MM.1S (cell line): ENCODE measurements around the gene FAM117B.

ENCODE experiments used
- DNase-seq: peaks from one replicate; pipeline ENCODE4 v3.0.0-alpha.2; 2015
- H2AFZ ChIP-seq: fragments of 300-600 bp; sonication (generic); 2 replicates; pipeline ENCODE4 v1.6.0; 2016; ENCODE audit warnings: antibody characterized with exemption, low read length
- H3F3A ChIP-seq: fragments of 300-600 bp; sonication (generic); 2 replicates; pipeline ENCODE4 v1.6.1; 2016; ENCODE audit warnings: mild to moderate bottlenecking, antibody characterized with exemption, low read length, moderate library complexity, mixed read lengths; ENCODE audit not compliant: insufficient read depth
- H3K27ac ChIP-seq: fragments of 300-600 bp; sonication (generic); 2 replicates; pipeline ENCODE4 v1.5.1; 2016; ENCODE audit warnings: mild to moderate bottlenecking, low read length
- H3K27me3 ChIP-seq: fragments of 300-600 bp; sonication (generic); replicated peaks from 2 replicates; pipeline ENCODE4 v1.6.0; 2016; ENCODE audit warnings: low read length; ENCODE audit not compliant: insufficient read depth
- H3K36me3 ChIP-seq: fragments of 300-600 bp; sonication (generic); replicated peaks from 2 replicates; pipeline ENCODE4 v1.6.1; 2016; ENCODE audit warnings: mild to moderate bottlenecking, low read length, mixed read lengths; ENCODE audit not compliant: insufficient read depth
- H3K4me1 ChIP-seq: fragments of 300-600 bp; sonication (generic); 2 replicates; pipeline ENCODE4 v1.6.1; 2016; ENCODE audit warnings: low read length, mixed read lengths
- H3K4me2 ChIP-seq: fragments of 300-600 bp; sonication (generic); 2 replicates; pipeline ENCODE4 v1.6.0; 2016; ENCODE audit warnings: low read depth, low read length
- H3K4me3 ChIP-seq: fragments of 300-600 bp; sonication (generic); 2 replicates; pipeline ENCODE4 v1.5.1; 2016; ENCODE audit warnings: low read length, mixed read lengths
- H3K79me2 ChIP-seq: fragments of 300-600 bp; sonication (generic); 2 replicates; pipeline ENCODE4 v1.6.1; 2016; ENCODE audit warnings: mixed run types, low read length, mixed read lengths
- H3K9ac ChIP-seq: fragments of 300-600 bp; sonication (generic); 2 replicates; pipeline ENCODE4 v1.6.1; 2016; ENCODE audit warnings: low read length, mixed read lengths
- H3K9me2 ChIP-seq: fragments of 300-600 bp; sonication (generic); replicated peaks from 2 replicates; pipeline ENCODE4 v1.6.1; 2016; ENCODE audit warnings: mild to moderate bottlenecking, low read length, mixed read lengths; ENCODE audit not compliant: insufficient read depth
- H3K9me3 ChIP-seq: fragments of 300-600 bp; sonication (generic); replicated peaks from 2 replicates; pipeline ENCODE4 v1.6.1; 2016; ENCODE audit warnings: mild to moderate bottlenecking, low read length, mixed read lengths; ENCODE audit not compliant: insufficient read depth
- H4K20me1 ChIP-seq: fragments of 300-600 bp; sonication (generic); 2 replicates; pipeline ENCODE4 v1.6.1; 2016; ENCODE audit warnings: mild to moderate bottlenecking, low read length, moderate library complexity, mixed read lengths; ENCODE audit not compliant: insufficient read depth
- EZH2 ChIP-seq: fragments of 300-600 bp; sonication (generic); optimal IDR thresholded peaks from 2 replicates; pipeline ENCODE3; 2017; ENCODE audit warnings: low read depth, mild to moderate bottlenecking, antibody characterized with exemption, low read length, mixed read lengths
- EZH2phosphoT487 ChIP-seq: fragments of 300-600 bp; sonication (generic); IDR thresholded peaks from 2 replicates; pipeline ENCODE4 v1.6.1; 2018; ENCODE audit warnings: antibody characterized with exemption, low read length
- TF ChIP-seq, protein P1 (sequence below): fragments of 300-600 bp; sonication (generic); IDR thresholded peaks from 2 replicates; pipeline ENCODE4 v1.5.1; 2016; ENCODE audit warnings: antibody characterized with exemption, low read length, mixed read lengths

FAM117B gene

GRCh38 chr2:202638721-202639120 is 4.0 kb downstream of the FAM117B start:
- no peaks in the 10 kb centered on the region for H3K9me3 ChIP-seq
- H3K79me2 ChIP-seq, result peaks cover 6% of the 10 kb centered on the region; the same call in 1 of the 2 replicates
- no peak for TF ChIP-seq EZH2phosphoT487
- TF ChIP-seq EZH2, result no peak
- TF ChIP-seq, protein P1, sequence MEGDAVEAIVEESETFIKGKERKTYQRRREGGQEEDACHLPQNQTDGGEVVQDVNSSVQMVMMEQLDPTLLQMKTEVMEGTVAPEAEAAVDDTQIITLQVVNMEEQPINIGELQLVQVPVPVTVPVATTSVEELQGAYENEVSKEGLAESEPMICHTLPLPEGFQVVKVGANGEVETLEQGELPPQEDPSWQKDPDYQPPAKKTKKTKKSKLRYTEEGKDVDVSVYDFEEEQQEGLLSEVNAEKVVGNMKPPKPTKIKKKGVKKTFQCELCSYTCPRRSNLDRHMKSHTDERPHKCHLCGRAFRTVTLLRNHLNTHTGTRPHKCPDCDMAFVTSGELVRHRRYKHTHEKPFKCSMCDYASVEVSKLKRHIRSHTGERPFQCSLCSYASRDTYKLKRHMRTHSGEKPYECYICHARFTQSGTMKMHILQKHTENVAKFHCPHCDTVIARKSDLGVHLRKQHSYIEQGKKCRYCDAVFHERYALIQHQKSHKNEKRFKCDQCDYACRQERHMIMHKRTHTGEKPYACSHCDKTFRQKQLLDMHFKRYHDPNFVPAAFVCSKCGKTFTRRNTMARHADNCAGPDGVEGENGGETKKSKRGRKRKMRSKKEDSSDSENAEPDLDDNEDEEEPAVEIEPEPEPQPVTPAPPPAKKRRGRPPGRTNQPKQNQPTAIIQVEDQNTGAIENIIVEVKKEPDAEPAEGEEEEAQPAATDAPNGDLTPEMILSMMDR, result no peak
- H4K20me1 ChIP-seq, result no peaks in the 10 kb centered on the region
- H3K4me3 ChIP-seq, result no peak overlapping the region
- no peak for DNase-seq
- no peaks in the 10 kb centered on the region for H3K36me3 ChIP-seq
- peaks cover 9% of the 10 kb centered on the region; the same call in 1 of the 2 replicates for H3F3A ChIP-seq
- no peak overlapping the region for H3K9ac ChIP-seq
- no peaks in the 10 kb centered on the region for H3K27me3 ChIP-seq
- no peaks in the 10 kb centered on the region for H3K9me2 ChIP-seq
- H3K4me1 ChIP-seq, result peaks cover 12% of the 10 kb centered on the region
- H2AFZ ChIP-seq, result no peak overlapping the region
- H3K27ac ChIP-seq, result no peak overlapping the region
- no peak overlapping the region for H3K4me2 ChIP-seq

DNA sequence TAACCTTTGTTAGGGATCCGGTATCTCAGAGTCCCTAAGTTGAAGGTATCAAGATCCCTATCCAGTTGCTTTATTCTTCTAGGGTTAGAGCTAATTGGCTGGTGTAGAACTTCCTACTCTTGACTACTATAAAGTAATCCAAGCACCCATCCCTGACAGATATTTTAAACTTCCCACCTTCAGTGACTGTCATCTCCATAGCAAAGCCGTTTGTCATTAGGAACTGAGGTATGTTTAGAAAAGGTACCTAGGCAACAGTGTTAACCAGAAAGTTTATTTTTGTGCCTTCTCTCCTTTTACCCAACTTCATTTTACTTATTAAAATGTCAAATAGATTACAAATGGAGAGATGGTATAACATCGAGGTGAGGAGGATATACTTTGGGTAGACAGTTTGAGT is 4.5 kb downstream of the FAM117B start:
- H3K9me3 ChIP-seq, result no peaks in the 10 kb centered on the region
- no peak overlapping the region for H3K27ac ChIP-seq
- no peak overlapping the region for H2AFZ ChIP-seq
- H3K9me2 ChIP-seq, result no peaks in the 10 kb centered on the region
- H3K36me3 ChIP-seq, result no peaks in the 10 kb centered on the region
- H3K27me3 ChIP-seq, result no peaks in the 10 kb centered on the region
- H3K9ac ChIP-seq, result no peak overlapping the region
- no peak overlapping the region for H3K4me3 ChIP-seq
- H3F3A ChIP-seq, result peaks cover 9% of the 10 kb centered on the region
- no peak overlapping the region for H3K4me2 ChIP-seq
- TF ChIP-seq EZH2phosphoT487 (no peak), EZH2 (no peak)
- TF ChIP-seq, protein P1, result no peak
- H3K4me1 ChIP-seq, result peaks cover 12% of the 10 kb centered on the region
- H4K20me1 ChIP-seq, result no peaks in the 10 kb centered on the region
- DNase-seq, result no peak
- H3K79me2 ChIP-seq, result peaks cover 6% of the 10 kb centered on the region; the same call in 1 of the 2 replicates

GRCh38 chr2:202642567-202642966 is 7.8 kb downstream of the FAM117B start:
- Histone ChIP-seq H3K79me2 (peaks cover 3% of the 10 kb centered on the region; the same call in 1 of the 2 replicates), H3K27me3 (no peaks in the 10 kb centered on the region), H3K9me2 (no peaks in the 10 kb centered on the region), H3K27ac (no peak overlapping the region), H2AFZ (no peak overlapping the region), H3K4me1 (peaks cover 6% of the 10 kb centered on the region), H3K9me3 (no peaks in the 10 kb centered on the region), H3K4me3 (no peak overlapping the region), H3K4me2 (no peak overlapping the region), H3K36me3 (no peaks in the 10 kb centered on the region), H3F3A (no peaks in the 10 kb centered on the region; the same call in 1 of the 2 replicates), H4K20me1 (no peaks in the 10 kb centered on the region), H3K9ac (no peak overlapping the region)
- DNase-seq, result no peak
- TF ChIP-seq EZH2phosphoT487 (no peak), EZH2 (no peak)
- TF ChIP-seq, protein P1, result no peak
